GM19035 (cell line): ENCODE data around the gene ARRB1.
"Not testable (repeated sequence)": the region's sequence is repeated elsewhere in the genome, so short reads cannot be mapped to it uniquely, and the experiment has no call there.

ENCODE experiments used
- ATAC-seq: cut with Tn5 transposase; IDR thresholded peaks from one replicate; pipeline ENCODE4 v1.9.1; 2021; ENCODE audit not compliant: unreplicated experiment

The ARRB1 gene

GRCh38 chr11:75324189-75324588, 27.3 kb downstream of the ARRB1 start:
- ATAC-seq = no peak

GRCh38 chr11:75323609-75324008, 27.9 kb downstream of the ARRB1 start:
- no peak for ATAC-seq

GRCh38 chr11:75320643-75321042, 30.8 kb downstream of the ARRB1 start:
- ATAC-seq = no peak

GRCh38 chr11:75320046-75320618, 31.3 kb downstream of the ARRB1 start:
- no peak for ATAC-seq

GRCh38 chr11:75319035-75319877, 32.2 kb downstream of the ARRB1 start:
- no peak for ATAC-seq

GRCh38 chr11:75317446-75318122, 33.9 kb downstream of the ARRB1 start:
- ATAC-seq = no peak

GRCh38 chr11:75315439-75315805, 36.0 kb downstream of the ARRB1 start:
- no peak for ATAC-seq

GRCh38 chr11:75314771-75315438, 36.6 kb downstream of the ARRB1 start:
- ATAC-seq = no peak

GRCh38 chr11:75313513-75314272, 37.8 kb downstream of the ARRB1 start:
- ATAC-seq = no peak

GRCh38 chr11:75312346-75312745, 39.1 kb downstream of the ARRB1 start:
- ATAC-seq = no peak

- ATAC-seq = no peak
Measured at GRCh38 chr11:75311858-75312288, 39.6 kb downstream of the ARRB1 start.

GRCh38 chr11:75308986-75309385, 42.5 kb downstream of the ARRB1 start:
- ATAC-seq = no peak

GRCh38 chr11:75308116-75308515, 43.3 kb downstream of the ARRB1 start:
- no peak for ATAC-seq

- no peak for ATAC-seq
Measured at GRCh38 chr11:75307058-75307457, 44.4 kb downstream of the ARRB1 start.

GRCh38 chr11:75306529-75306928, 44.9 kb downstream of the ARRB1 start:
- ATAC-seq = no peak

GRCh38 chr11:75305993-75306392, 45.5 kb downstream of the ARRB1 start:
- no peak for ATAC-seq

- no peak for ATAC-seq
Measured at GRCh38 chr11:75305452-75305851, 46.0 kb downstream of the ARRB1 start.

- ATAC-seq = not testable (repeated sequence)
Measured at GRCh38 chr11:75304941-75305340, 46.5 kb downstream of the ARRB1 start.

GRCh38 chr11:75303544-75304224, 47.8 kb downstream of the ARRB1 start:
- no peak for ATAC-seq

GRCh38 chr11:75302371-75302770, 49.1 kb downstream of the ARRB1 start:
- no peak for ATAC-seq
